GM12878 (cell line): Measurements from ENCODE around the gene PDE6C. TPM values are rescaled to one million over a fixed set of nuclear protein-coding genes. Genes with fewer than 3 reads are reported as not detected.

Source experiments
- ATAC-seq: fragments of 200-7000 bp; cut with Tn5 transposase; 3 replicates; pipeline ENCODE4 v1.9.1; 2020; ENCODE audit warnings: mild to moderate bottlenecking, moderate library complexity
- BruUV-seq: library from RNA; stranded (reverse); fragments of 400-500 nt; replicated peaks from 2 replicates; lab custom pipeline; 2021; lab: Mats Ljungman, UMichigan
- CTCF ChIA-PET: fragments of 300-600 bp; sonication (Branson Sonifier 250); formaldehyde crosslinking; extraction: SDS; loops from one replicate; lab custom pipeline; 2021; ENCODE audit warnings: inconsistent platforms; lab: Yijun Ruan, JAX
- POLR2A ChIA-PET: fragments of 350-600 bp; formaldehyde crosslinking; extraction: SDS; loops from one replicate; lab custom pipeline; 2021; ENCODE audit warnings: inconsistent platforms; lab: Charles Lee
- RAD21 ChIA-PET: fragments of 300-600 bp; sonication (Branson Sonifier 250); formaldehyde crosslinking; loops from one replicate; lab custom pipeline; 2023; ENCODE audit warnings: antibody characterized with exemption; ENCODE audit not compliant: unreplicated experiment; lab: Charles Lee
- SMC1A ChIA-PET: fragments of 300-600 bp; sonication (Branson Sonifier 250); formaldehyde crosslinking; loops from one replicate; lab custom pipeline; 2023; ENCODE audit not compliant: unreplicated experiment, uncharacterized antibody; lab: Charles Lee
- DNase-seq: peaks from one replicate; pipeline ENCODE4 v3.0.0-alpha.2; 2011; ENCODE audit warnings: low read depth, low spot score
- FAIRE-seq: peaks from 3 replicates; lab custom pipeline; 2011; peaks lifted over from hg19 to GRCh38; lab: Jason Lieb, UNC
- H2AFZ ChIP-seq: 2 replicates; pipeline ENCODE4 v1.6.0; 2011; ENCODE audit warnings: low read depth, low read length, control low read depth; ENCODE audit not compliant: control insufficient read depth
- H3K27ac ChIP-seq: 2 replicates; pipeline ENCODE4 v1.5.1; 2011; ENCODE audit warnings: control low read depth; ENCODE audit not compliant: control insufficient read depth, insufficient read depth
- H3K27me3 ChIP-seq, 2 experiments: replicated peaks in 1 of 2; 2 replicates each; pipeline versions ENCODE4 v1.6.0 to v1.6.1; 2011; ENCODE audit warnings: low read length in 1 of 2; ENCODE audit not compliant: control insufficient read depth in 2 of 2, insufficient read depth in 2 of 2
- H3K36me3 ChIP-seq, 2 experiments: 2 replicates each; pipeline ENCODE4 v1.5.1; 2011; ENCODE audit warnings: low read length in 1 of 2; ENCODE audit not compliant: control insufficient read depth in 2 of 2, insufficient read depth in 2 of 2
- H3K4me1 ChIP-seq: 2 replicates; pipeline ENCODE4 v1.6.1; 2011; ENCODE audit warnings: mild to moderate bottlenecking, low read length, moderate library complexity, mixed read lengths; ENCODE audit not compliant: control insufficient read depth, insufficient read depth
- H3K4me2 ChIP-seq: 2 replicates; pipeline ENCODE4 v1.6.0; 2011; ENCODE audit warnings: control low read depth; ENCODE audit not compliant: control insufficient read depth, insufficient read depth
- H3K4me3 ChIP-seq: fragments of 200-600 bp; sonication (generic); 2 replicates; pipeline ENCODE4 v1.5.1; 2016
- H3K79me2 ChIP-seq: 2 replicates; pipeline ENCODE4 v1.6.0; 2011; ENCODE audit warnings: low read length; ENCODE audit not compliant: control insufficient read depth, insufficient read depth
- H3K9ac ChIP-seq: 2 replicates; pipeline ENCODE4 v1.8.0; 2011; ENCODE audit warnings: low read length, control low read depth, mixed read lengths; ENCODE audit not compliant: control insufficient read depth, insufficient read depth
- H3K9me3 ChIP-seq: replicated peaks from 3 replicates; pipeline ENCODE4 v1.5.1; 2011; ENCODE audit warnings: mild to moderate bottlenecking, low read length; ENCODE audit not compliant: control insufficient read depth, insufficient read depth
- H4K20me1 ChIP-seq: 2 replicates; pipeline ENCODE4 v1.6.0; 2011; ENCODE audit not compliant: control insufficient read depth, insufficient read depth
- CHD4 ChIP-seq: fragments of 200-600 bp; sonication (generic); IDR thresholded peaks from 2 replicates; pipeline ENCODE4 v1.6.1; 2016; ENCODE audit warnings: mild to moderate bottlenecking
- EZH2 ChIP-seq: IDR thresholded peaks from 2 replicates; pipeline ENCODE4 v1.6.1; 2012; ENCODE audit warnings: low read depth, mild to moderate bottlenecking, control low read depth, inconsistent platforms, low read length, borderline replicate concordance; ENCODE audit not compliant: control insufficient read depth
- MXI1 ChIP-seq: fragments of 150-350 bp; IDR thresholded peaks from 2 replicates; pipeline ENCODE4 v1.6.1; 2011; ENCODE audit warnings: low read depth, mild to moderate bottlenecking, inconsistent platforms, low read length, improper control_type of control experiment
- NKRF ChIP-seq: fragments of 450-650 bp; conservative IDR thresholded peaks from 2 replicates; pipeline ENCODE4 v1.6.1; 2017; ENCODE audit warnings: mild to moderate bottlenecking, moderate library complexity
- RFX5 ChIP-seq: IDR thresholded peaks from 2 replicates; pipeline ENCODE4 v1.6.1; 2011; ENCODE audit warnings: low read depth, low read length, improper control_type of control experiment
- STAT3 ChIP-seq: IDR thresholded peaks from 2 replicates; pipeline ENCODE4 v1.6.1; 2011; ENCODE audit warnings: low read depth, low read length, improper control_type of control experiment
- TBL1XR1 ChIP-seq: IDR thresholded peaks from 2 replicates; pipeline ENCODE4 v1.6.1; 2012; ENCODE audit warnings: low read depth, low read length, improper control_type of control experiment
- ZBTB40 ChIP-seq: fragments of 450-650 bp; IDR thresholded peaks from 2 replicates; pipeline ENCODE4 v1.6.1; 2016; ENCODE audit warnings: mild to moderate bottlenecking, moderate library complexity, borderline replicate concordance
- ZNF384 ChIP-seq: IDR thresholded peaks from 2 replicates; pipeline ENCODE4 v1.6.1; 2012; ENCODE audit warnings: low read depth, mild to moderate bottlenecking, low read length, improper control_type of control experiment, borderline replicate concordance
- ZNF592 ChIP-seq: fragments of 450-650 bp; IDR thresholded peaks from 2 replicates; pipeline ENCODE4 v1.6.1; 2017; ENCODE audit warnings: mild to moderate bottlenecking, moderate library complexity
- ZSCAN29 ChIP-seq: fragments of 450-650 bp; IDR thresholded peaks from 2 replicates; pipeline ENCODE4 v1.6.1; 2017; ENCODE audit warnings: mild to moderate bottlenecking, moderate library complexity
- in situ Hi-C: fragments of 300-500 bp; cut with MboI; formaldehyde crosslinking; loops from 9 replicates; pipeline ENCODE4 v1.14.3; 2018; ENCODE audit warnings: mixed read lengths
- intact Hi-C: fragments of 100-400 bp; cut with micrococcal nuclease; formaldehyde crosslinking; loops from one replicate; pipeline ENCODE4 v1.14.2; 2022; ENCODE audit not compliant: unreplicated experiment
- polyA plus RNA-seq, 11 experiments: library from polyadenylated mRNA; depleted of rRNA in 4 of 11; unstranded in 6 of 11; stranded (reverse) in 5 of 11; fragments of >200 nt; fragmentation: Nextera tagmentation in 4 of 11; fragmentation: Illumina TruSeq in 1 of 11; extraction: Ambion mirVana in 4 of 11; extraction: Trizol in 1 of 11; gene quantifications; 1 replicate in 1 of 11; 2 replicates in 10 of 11; pipeline versions ENCODE4 v1.2.1 to v1.2.3, GENCODE V29; 2011 to 2016; ENCODE audit warnings: inconsistent platforms in 2 of 11, missing spikeins in 2 of 11, low read depth in 1 of 11
- total RNA-seq, 4 experiments: library from RNA; depleted of rRNA in 3 of 4; stranded (reverse); fragments of >200 nt in 3 of 4; fragmentation: Illumina TruSeq in 1 of 4; extraction: Trizol in 1 of 4; gene quantifications; 2 replicates each; pipeline versions ENCODE4 v1.2.1 to v1.2.3, GENCODE V29; 2013 to 2021

The PDE6C gene
- total and polyA plus RNA-seq, 10 of the 15 experiments (the other 5 are each of a cell fraction or from before 2014, with no cell fraction given): not detected

- ATAC-seq (no peak), FAIRE-seq (no peak), DNase-seq (no peak)
- H3K36me3 ChIP-seq: no peaks in the 10 kb centered on the region; a peak in 1 of 4 replicates
- no peaks in the 10 kb centered on the region for H3K27me3 ChIP-seq
- H2AFZ ChIP-seq: no peak overlapping the region
- POLR2A ChIA-PET: no interaction called here
- CTCF ChIA-PET: interaction anchor here (1.0 to 1.3 kb wide), 5 partner anchors 9 to 133 kb away, joined by 3 to 4 read pairs (median 3); no protein-coding TSS in a partner anchor
- no peaks in the 10 kb centered on the region for H4K20me1 ChIP-seq
- no peak overlapping the region for H3K4me3 ChIP-seq
- H3K4me1 ChIP-seq: no peaks in the 10 kb centered on the region
- in situ Hi-C loops (no loop called here), intact Hi-C loops (loop anchor here (10.0 kb wide), 1 partner anchor 313 kb away; no protein-coding TSS in a partner anchor)
- no peak overlapping the region for H3K4me2 ChIP-seq
- no peak overlapping the region for H3K27ac ChIP-seq
- BruUV-seq: no TSS peak
- SMC1A ChIA-PET: interaction anchor here (0.6 to 1.7 kb wide), 3 partner anchors 9 to 133 kb away, joined by 3 to 5 read pairs (median 3); no protein-coding TSS in a partner anchor
- TF ChIP-seq EZH2 (no peak), NKRF (no peak), CHD4 (no peak), ZBTB40 (no peak), STAT3 (no peak), ZSCAN29 (no peak), RFX5 (no peak), TBL1XR1 (no peak), MXI1 (no peak), ZNF384 (no peak), ZNF592 (no peak)
- TF ChIP-seq, all 136 proteins: peak for 0
- no peaks in the 10 kb centered on the region for H3K9me3 ChIP-seq
- H3K9ac ChIP-seq: no peak overlapping the region
- no peaks in the 10 kb centered on the region for H3K79me2 ChIP-seq
- RAD21 ChIA-PET: no interaction called here
Measured at GRCh38 chr10:93687737-93688136, 75.4 kb downstream of the PDE6C start.
